GM21717 (cell line): ENCODE measurements around the gene GLIS2.

Experiments
- ATAC-seq: cut with Tn5 transposase; IDR thresholded peaks from one replicate; pipeline ENCODE4 v1.9.1; 2021; ENCODE audit warnings: mild to moderate bottlenecking, moderate library complexity; ENCODE audit not compliant: unreplicated experiment

GLIS2 gene

GRCh38 chr16:4381072-4381934, 65.4 kb downstream of the GLIS2 start:
- no peak for ATAC-seq

- no peak for ATAC-seq
These were observed 66.3 kb downstream of the GLIS2 start for GRCh38 chr16:4381935-4382794.

GRCh38 chr16:4382795-4383357, 67.0 kb downstream of the GLIS2 start:
- no peak for ATAC-seq

- ATAC-seq: no peak
These were observed 68.0 kb downstream of the GLIS2 start for GRCh38 chr16:4383591-4384444.

GRCh38 chr16:4384509-4384942, 68.7 kb downstream of the GLIS2 start:
- no peak for ATAC-seq

GRCh38 chr16:4385066-4385788, 69.4 kb downstream of the GLIS2 start:
- no peak for ATAC-seq

GRCh38 chr16:4385789-4386450, 70.1 kb downstream of the GLIS2 start:
- no peak for ATAC-seq

- ATAC-seq: no peak
These were observed 70.6 kb downstream of the GLIS2 start for GRCh38 chr16:4386451-4386805.

GRCh38 chr16:4386951-4387565, 71.2 kb downstream of the GLIS2 start:
- no peak for ATAC-seq

GRCh38 chr16:4387781-4388180, 71.9 kb downstream of the GLIS2 start:
- no peak for ATAC-seq

- no peak for ATAC-seq
These were observed 72.6 kb downstream of the GLIS2 start for GRCh38 chr16:4388271-4389021.
